ENCODE results near the gene DLGAP1. TPM values are rescaled to one million over a fixed set of nuclear protein-coding genes. Genes with fewer than 3 reads are reported as not detected.
A peak's percentile ranks its signal among the peaks of the same experiment; 100 is the strongest.

DLGAP1 gene
- total RNA-seq, 1 donor from 2014 or later: 0.63 TPM

GRCh38 chr18:3450012-3450798 is 1004.9 kb downstream of the DLGAP1 start, which contains the start of gene TGIF1:
TSS of gene TGIF1 (plus strand) at chr18:3450172. CDS start at chr18:3450490, 318 bp downstream.
- TF ChIP-seq CTCF (conservative IDR thresholded peaks at IDR 0.05; ENCODE audit: low read depth, low read length): no peak
- no peak for DNase-seq (ENCODE audit: low read depth)
- peak within 1 kb of the TSS; percentile 98 for H3K4me3 ChIP-seq (ENCODE audit: low read depth, low read length)

GRCh38 chr18:3449512-3450011 is 1005.5 kb downstream of the DLGAP1 start:
- peak overlapping the region; percentile 98 for H3K4me3 ChIP-seq (ENCODE audit: low read depth, low read length)
- no peak for TF ChIP-seq CTCF (conservative IDR thresholded peaks at IDR 0.05; ENCODE audit: low read depth, low read length)
- no peak for DNase-seq (ENCODE audit: low read depth)

- peak overlapping the region; percentile 98 for H3K4me3 ChIP-seq (ENCODE audit: low read depth, low read length)
- no peak for TF ChIP-seq CTCF (conservative IDR thresholded peaks at IDR 0.05; ENCODE audit: low read depth, low read length)
- no peak for DNase-seq (ENCODE audit: low read depth)
Measured at GRCh38 chr18:3448838-3449511, 1006.1 kb downstream of the DLGAP1 start.

GRCh38 chr18:3447895-3448837 is 1006.9 kb downstream of the DLGAP1 start:
- peak overlapping the region; percentile 98 for H3K4me3 ChIP-seq (ENCODE audit: low read depth, low read length)
- peak; percentile 31 for TF ChIP-seq CTCF (conservative IDR thresholded peaks at IDR 0.05; ENCODE audit: low read depth, low read length)
- DNase-seq (ENCODE audit: low read depth): no peak

- no peak for TF ChIP-seq CTCF (conservative IDR thresholded peaks at IDR 0.05; ENCODE audit: low read depth, low read length)
- peak overlapping the region; percentile 98 for H3K4me3 ChIP-seq (ENCODE audit: low read depth, low read length)
- DNase-seq (ENCODE audit: low read depth): no peak
Measured at GRCh38 chr18:3447068-3447894, 1007.8 kb downstream of the DLGAP1 start.
